DMS79 treated with DMSO at 0.1 percent for 48 hours (cell line): Measurements from ENCODE around the gene CCDC107.
"Not testable (repeated sequence)": the region's sequence is repeated elsewhere in the genome, so short reads cannot be mapped to it uniquely, and the experiment has no call there.

ENCODE experiments used
- DNase-seq: peaks from one replicate; lab custom pipeline; 2025; lab: John Stamatoyannopoulos, UW

Gene CCDC107

GRCh38 chr9:35638751-35639150 lies 19.3 kb upstream of the CCDC107 start:
- not testable (repeated sequence) for DNase-seq

DNA sequence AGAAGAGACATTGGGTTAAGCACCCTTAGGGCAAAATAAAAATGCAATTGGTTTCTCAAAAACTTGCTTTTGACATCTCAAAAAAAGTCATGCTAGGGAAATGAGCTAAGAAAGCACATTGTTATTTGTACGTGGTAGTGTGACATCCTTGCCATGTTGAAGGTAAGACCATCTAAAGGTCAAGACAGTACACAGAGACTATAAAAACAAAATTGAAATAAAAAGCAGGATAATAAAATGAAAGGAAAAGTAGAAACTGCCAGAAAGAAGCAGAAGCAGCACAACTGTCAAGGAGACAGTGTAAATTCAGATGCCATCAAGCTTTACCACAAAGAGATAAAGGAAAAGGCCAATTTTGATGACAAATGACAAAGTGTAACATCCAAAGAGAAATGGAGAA lies 18.9 kb upstream of the CCDC107 start:
- DNase-seq: not testable (repeated sequence)

- DNase-seq: no peak
Observed at GRCh38 chr9:35639631-35640030, 18.5 kb upstream of the CCDC107 start.

GRCh38 chr9:35640431-35640830 lies 17.7 kb upstream of the CCDC107 start:
- not testable (repeated sequence) for DNase-seq

GRCh38 chr9:35641478-35641877 lies 16.6 kb upstream of the CCDC107 start:
- DNase-seq: not testable (repeated sequence)

DNA sequence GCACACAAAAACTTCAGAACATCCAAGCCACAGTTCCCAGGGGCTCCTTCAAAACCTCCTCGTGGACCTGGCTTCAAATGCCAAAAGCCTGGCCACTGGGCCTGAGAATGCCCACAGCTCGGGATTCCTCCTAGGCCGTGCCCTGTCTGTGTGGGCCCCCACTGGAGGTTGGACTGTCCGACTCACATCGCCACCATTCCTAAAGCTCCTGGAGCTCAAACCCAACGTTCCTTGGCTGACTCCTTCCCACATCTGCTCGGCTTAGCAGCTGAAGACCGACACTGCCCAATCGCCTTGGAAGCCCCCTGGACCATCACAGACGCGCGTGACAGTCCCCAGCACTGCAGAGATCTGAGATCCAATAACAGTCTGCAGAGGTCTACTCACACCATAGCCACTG lies 15.0 kb upstream of the CCDC107 start:
- no peak for DNase-seq

DNA sequence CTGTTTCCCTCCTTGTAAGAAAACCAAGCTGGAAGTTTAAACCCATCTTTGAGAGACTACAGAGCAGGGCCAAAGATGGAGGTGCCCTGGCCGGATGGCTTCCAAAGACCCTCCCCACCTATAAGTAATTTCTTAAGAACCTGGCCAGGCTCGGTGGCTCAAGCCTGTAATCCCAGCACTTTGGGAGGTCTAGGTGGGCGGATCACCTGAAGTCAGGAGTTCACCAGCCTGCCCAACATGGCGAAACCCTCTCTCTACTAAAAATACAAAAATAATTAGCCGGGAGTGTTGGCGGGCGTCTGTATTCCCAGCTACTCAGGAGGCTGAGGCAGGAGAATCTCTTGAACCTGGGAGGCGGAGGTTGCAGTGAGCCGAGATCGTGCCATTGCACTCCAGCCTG lies 12.4 kb upstream of the CCDC107 start:
- DNase-seq: not testable (repeated sequence)

- DNase-seq: peak; percentile 74
Observed at GRCh38 chr9:35646153-35646532, 11.9 kb upstream of the CCDC107 start.

GRCh38 chr9:35646533-35647265 lies 11.4 kb upstream of the CCDC107 start:
- peak; percentile 90 for DNase-seq

- DNase-seq: no peak
Observed at GRCh38 chr9:35649431-35650340, 8.4 kb upstream of the CCDC107 start.

DNA sequence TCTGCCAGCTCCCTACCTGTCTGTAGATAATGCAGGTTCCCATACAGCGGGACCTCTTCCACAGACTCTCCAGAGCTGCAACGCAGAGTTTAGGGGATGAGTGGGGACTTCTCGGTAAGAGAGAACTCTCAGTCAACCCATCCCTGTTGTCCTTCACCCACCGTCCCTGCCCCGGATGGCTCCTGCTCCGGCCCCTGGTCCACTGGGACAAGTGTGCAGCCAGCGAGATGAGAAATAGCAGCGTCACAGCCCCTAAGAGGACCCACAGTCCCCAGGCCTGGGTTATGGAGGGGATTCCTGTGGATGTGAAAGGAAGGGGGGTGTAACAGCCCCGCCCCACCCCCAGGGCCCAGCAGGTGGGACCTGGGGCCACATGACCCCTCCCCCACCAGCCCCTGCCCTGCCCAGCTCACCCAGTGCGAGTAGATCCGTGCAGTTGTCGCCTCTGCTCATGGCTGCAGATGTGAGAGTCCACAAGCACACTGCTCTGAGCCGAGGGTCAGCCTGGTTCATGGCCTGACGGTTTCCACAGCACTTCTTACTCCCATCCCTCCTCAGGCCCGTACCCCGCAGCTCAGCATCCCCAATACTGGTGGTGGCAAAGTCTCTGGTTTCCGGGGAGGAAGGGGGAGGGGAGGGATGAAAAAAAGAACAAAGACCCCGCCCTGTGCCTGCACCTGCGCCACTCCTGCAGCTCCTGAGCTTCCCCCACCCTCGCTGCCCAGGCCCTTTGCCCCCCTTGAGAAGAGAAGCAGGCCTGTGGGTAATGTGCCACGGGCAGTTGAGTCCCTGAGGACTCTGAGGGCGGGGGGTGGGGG lies 7.5 kb upstream of the CCDC107 start, which contains the start of gene SIT1:
SIT1 (minus strand) TSS at position 591 of the 818 bp plus-strand sequence; CDS start at position 513, 78 bp downstream.
- peak; percentile 74 for DNase-seq

GRCh38 chr9:35651956-35652828 lies 5.9 kb upstream of the CCDC107 start:
- DNase-seq: no peak

DNA sequence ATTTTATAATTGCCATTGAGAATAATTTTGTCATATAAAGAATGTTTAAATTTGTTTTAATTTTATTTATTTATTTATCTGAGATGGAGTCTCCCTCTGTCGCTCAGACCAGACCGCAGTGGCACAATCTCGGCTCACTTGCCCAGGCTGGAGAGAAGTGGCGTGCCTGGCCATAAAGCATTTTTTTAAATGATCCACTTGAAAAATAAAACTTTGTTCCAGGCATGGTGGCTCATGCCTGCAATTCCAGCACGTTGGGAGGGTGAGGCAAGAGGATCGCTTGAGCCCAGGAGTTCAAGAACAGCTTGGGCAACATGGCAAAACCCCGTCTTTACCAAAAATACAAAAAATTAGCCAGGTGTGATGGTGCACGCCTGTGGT lies 5.3 kb upstream of the CCDC107 start:
- DNase-seq: no peak

- DNase-seq: no peak
Observed at GRCh38 chr9:35653611-35654010, 4.5 kb upstream of the CCDC107 start.

DNA sequence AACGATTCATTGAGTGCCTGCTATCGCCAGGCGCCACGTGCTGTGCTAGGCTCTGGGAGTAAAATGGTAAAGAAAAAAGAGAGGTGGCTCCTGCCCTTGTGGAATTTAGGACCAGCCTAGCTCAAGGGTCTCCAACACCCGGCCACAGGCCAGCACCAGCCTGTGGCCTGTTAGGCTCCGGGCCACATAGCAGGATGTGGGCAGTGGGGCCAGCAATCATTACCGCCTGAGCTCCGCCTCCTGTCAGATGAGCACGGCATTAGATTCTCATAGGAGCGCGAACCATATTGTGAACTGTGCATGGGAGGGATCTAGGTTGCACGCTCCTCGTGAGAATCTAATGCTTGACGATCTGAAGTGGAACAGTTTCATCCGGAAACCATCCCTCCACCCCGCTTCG lies 1.7 kb upstream of the CCDC107 start:
- DNase-seq: no peak

DNA sequence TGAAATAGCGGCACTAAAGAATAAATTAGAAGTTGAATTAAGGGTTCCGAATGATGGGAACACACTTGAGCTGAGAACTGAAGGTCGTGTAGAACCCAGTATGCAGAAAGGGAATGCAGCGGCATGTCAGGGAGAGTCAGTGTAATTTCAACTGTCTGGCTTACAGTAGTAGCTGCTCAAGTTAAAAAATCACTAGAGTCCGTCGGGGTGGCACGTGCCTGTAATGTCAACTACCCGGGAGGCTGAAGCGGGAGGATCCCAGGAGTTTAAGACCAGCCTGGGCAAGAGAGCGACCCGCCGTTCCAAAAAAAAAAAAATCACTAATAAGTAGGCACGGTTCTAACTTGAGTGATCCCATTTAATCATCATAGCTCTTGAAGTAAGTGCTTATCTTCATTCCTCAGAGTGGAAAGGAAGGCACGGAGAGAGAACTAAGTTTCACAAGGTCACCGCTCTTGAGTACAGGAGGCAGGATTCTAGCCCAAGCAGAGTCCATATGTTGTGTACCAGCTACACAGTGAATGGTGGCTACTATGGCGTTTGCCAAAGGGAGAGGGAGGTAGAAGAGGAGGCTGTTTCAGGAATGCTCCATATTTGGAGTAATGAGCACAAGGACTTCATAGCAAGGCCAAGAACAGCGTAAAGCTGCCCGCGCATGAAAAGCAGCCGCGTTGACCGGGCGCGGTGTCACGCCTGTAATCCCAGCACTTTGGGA lies 1.1 kb upstream of the CCDC107 start:
- DNase-seq: peak; percentile 63

DNA sequence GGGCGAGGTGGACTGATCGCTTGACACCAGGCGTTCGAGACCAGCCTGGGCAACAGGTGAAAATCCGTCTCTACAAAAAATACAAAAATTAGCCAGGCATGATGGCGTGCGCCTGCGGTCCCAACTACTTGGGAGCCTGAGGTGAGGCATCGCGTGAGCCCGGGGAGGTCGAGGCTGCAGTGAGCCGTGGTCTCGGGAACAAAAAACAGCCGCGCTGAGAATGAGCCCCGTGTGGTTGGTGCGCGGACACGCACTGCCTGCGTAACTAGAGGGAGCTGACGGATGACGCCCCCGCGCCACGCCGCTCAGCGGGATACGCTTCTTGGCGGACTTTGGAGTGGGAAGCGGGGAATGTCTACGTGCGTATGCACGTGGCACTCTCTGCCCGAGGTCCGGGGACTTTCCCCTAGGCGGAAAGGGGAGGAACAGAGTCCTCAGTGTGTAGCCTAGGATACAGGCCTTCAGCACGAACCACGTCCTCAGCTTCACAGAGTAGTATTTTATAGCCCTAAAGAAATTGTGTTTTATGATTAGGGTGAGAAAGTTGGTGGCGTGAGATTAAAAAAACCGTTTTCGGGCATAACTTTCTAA lies 451 bp upstream of the CCDC107 start, which contains the start of gene RMRP:
RMRP (minus strand) TSS at position 474 of the 591 bp plus-strand sequence.
- DNase-seq: peak; percentile 94

DNA sequence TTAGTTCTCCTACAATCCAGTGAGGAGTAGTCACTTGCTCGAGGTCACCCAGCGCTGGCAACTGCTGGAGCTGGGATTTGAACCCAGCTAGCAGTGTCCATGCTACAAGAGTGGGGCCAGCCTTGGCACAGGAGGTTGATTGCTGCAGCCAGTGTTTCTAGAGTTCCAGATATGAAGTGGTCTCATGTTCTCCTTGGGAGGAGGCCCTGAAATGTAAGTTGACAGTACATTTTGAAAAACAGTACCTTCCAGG lies 802 bp downstream of the CCDC107 start:
- no peak for DNase-seq

GRCh38 chr9:35659340-35659739 lies 1.2 kb downstream of the CCDC107 start:
- no peak for DNase-seq

DNA sequence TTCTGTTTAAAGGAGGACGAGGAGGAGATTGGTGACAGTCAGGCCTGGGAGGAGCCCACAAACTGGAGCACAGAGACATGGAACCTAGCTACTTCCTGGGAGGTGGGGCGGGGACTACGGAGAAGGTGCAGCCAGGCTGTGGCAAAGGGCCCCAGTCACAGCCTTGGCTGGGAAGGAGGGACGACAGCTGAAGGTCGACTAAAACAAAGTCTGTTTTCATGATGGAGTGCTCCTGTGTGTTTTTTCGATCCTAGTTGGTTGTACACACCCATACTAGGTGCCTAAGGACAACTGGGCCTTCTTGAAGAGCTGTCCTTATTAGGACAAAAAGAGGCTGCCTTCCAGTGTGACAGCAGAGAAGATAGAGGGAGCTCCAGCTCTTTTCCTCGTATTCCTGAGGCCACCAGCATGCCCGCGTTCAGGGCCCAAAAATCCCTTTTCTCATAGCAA lies 2.9 kb downstream of the CCDC107 start:
- DNase-seq: no peak
